CD4-positive, alpha-beta T cell (primary cell): ENCODE data around the gene ARID1B. TPM values are rescaled to one million over a fixed set of nuclear protein-coding genes. Genes with fewer than 3 reads are reported as not detected.

Source experiments
- ATAC-seq: fragments of 200-7000 bp; cut with Tn5 transposase; one replicate; pipeline ENCODE4 v1.10.0; 2022; ENCODE audit warnings: mild to moderate bottlenecking; ENCODE audit not compliant: poor library complexity
- CTCF ChIA-PET: fragments of 350-600 bp; sonication (Branson Sonifier 250); formaldehyde crosslinking; loops from one replicate; lab custom pipeline; 2021; ENCODE audit warnings: antibody characterized with exemption, inconsistent platforms; lab: Charles Lee
- POLR2A ChIA-PET: fragments of 350-600 bp; sonication (Branson Sonifier 250); formaldehyde crosslinking; loops from one replicate; lab custom pipeline; 2021; ENCODE audit warnings: antibody characterized with exemption, inconsistent platforms; lab: Charles Lee
- DNase-seq, 14 experiments: peaks; one replicate each; pipeline ENCODE4 v3.0.0-alpha.2; 2013 to 2020; ENCODE audit warnings: mixed read lengths in 2 of 14
- H3K27ac ChIP-seq, 2 donors: one replicate each; pipeline versions ENCODE4 v1.5.1 to v1.7.0; 2013; ENCODE audit warnings: low read length in 2 of 2, low read depth in 1 of 2, mild to moderate bottlenecking in 1 of 2
- H3K27me3 ChIP-seq, 2 experiments: 1 replicate in 1 of 2; 2 replicates in 1 of 2; pipeline versions ENCODE4 v1.6.1 to v1.7.0; 2013; ENCODE audit warnings: low read length in 2 of 2, control low read depth in 1 of 2, mild to moderate bottlenecking in 1 of 2, moderate library complexity in 1 of 2; ENCODE audit not compliant: insufficient read depth in 2 of 2, control insufficient read depth in 1 of 2
- H3K36me3 ChIP-seq: one replicate; pipeline ENCODE4 v1.6.1; 2013; ENCODE audit warnings: low read length, control low read depth; ENCODE audit not compliant: insufficient read depth
- H3K4me1 ChIP-seq: one replicate; pipeline ENCODE4 v1.6.1; 2013; ENCODE audit warnings: low read length, control low read depth; ENCODE audit not compliant: insufficient read depth
- H3K4me3 ChIP-seq: one replicate; pipeline ENCODE4 v1.5.1; 2013; ENCODE audit warnings: mild to moderate bottlenecking, low read length, moderate library complexity
- H3K9me3 ChIP-seq, 2 experiments: 1 replicate in 1 of 2; 2 replicates in 1 of 2; pipeline versions ENCODE4 v1.6.1 to v1.7.0; 2013; ENCODE audit warnings: low read length in 2 of 2, mild to moderate bottlenecking in 2 of 2, control low read depth in 1 of 2, moderate library complexity in 1 of 2; ENCODE audit not compliant: control insufficient read depth in 1 of 2, insufficient read depth in 1 of 2
- H3K27ac Mint-ChIP-seq: one replicate; pipeline ENCODE4 v1.8.0; 2020; ENCODE audit warnings: mixed read lengths
- H3K27me3 Mint-ChIP-seq: one replicate; pipeline ENCODE4 v1.8.0; 2021; ENCODE audit warnings: mixed read lengths
- H3K36me3 Mint-ChIP-seq: one replicate; pipeline ENCODE4 v1.8.0; 2021; ENCODE audit warnings: low read depth, mixed read lengths
- H3K4me1 Mint-ChIP-seq: one replicate; pipeline ENCODE4 v1.8.0; 2021; ENCODE audit warnings: low read depth, mixed read lengths
- H3K4me3 Mint-ChIP-seq: one replicate; pipeline ENCODE4 v1.8.0; 2020; ENCODE audit warnings: mild to moderate bottlenecking, mixed read lengths
- H3K9me3 Mint-ChIP-seq: one replicate; pipeline ENCODE4 v1.8.0; 2020; ENCODE audit warnings: mixed read lengths
- CTCF ChIP-seq: fragments of 200-600 bp; IDR thresholded peaks from one replicate; pipeline ENCODE4 v1.8.0; 2022; ENCODE audit warnings: antibody characterized with exemption, mild to moderate bottlenecking
- intact Hi-C, 2 experiments: fragments of 100-400 bp; cut with DNase I in 1 of 2; cut with micrococcal nuclease in 1 of 2; formaldehyde crosslinking; loops; one replicate each; pipeline versions ENCODE4 v1.15.1 to v1.9.0; 2023 to 2025; cut with DNase I, micrococcal nuclease
- total RNA-seq, 174 experiments: library from RNA in 2 of 174; stranded (reverse) in 2 of 174; gene quantifications; one replicate each; pipeline ENCODE4 v1.2.3 and lab custom pipeline; 2021 to 2026

ARID1B gene
- total RNA-seq, 2 experiments from 2014 or later: 120 to 125 TPM

GRCh38 chr6:157157258-157157657 is 380.1 kb downstream of the ARID1B start:
- Mint-ChIP-seq H3K4me1 (peaks cover 9% of the 10 kb centered on the region), H3K36me3 (peaks cover 66% of the 10 kb centered on the region), H3K9me3 (no peaks in the 10 kb centered on the region), H3K27me3 (no peaks in the 10 kb centered on the region), H3K4me3 (no peak overlapping the region), H3K27ac (no peak overlapping the region)
- CTCF ChIA-PET: no interaction called here
- intact Hi-C loops: no loop called here
- Histone ChIP-seq H3K4me3 (no peak overlapping the region), H3K36me3 (peaks cover 26% of the 10 kb centered on the region), H3K9me3 (no peaks in the 10 kb centered on the region), H3K27ac (no peak overlapping the region), H3K4me1 (no peaks in the 10 kb centered on the region), H3K27me3 (no peaks in the 10 kb centered on the region)
- POLR2A ChIA-PET: no interaction called here
- DNase-seq: no peak
- no peak for TF ChIP-seq CTCF
- ATAC-seq: no peak

- ChIA-PET POLR2A (no interaction called here), CTCF (no interaction called here)
- DNase-seq: no peak
- Histone ChIP-seq H3K9me3 (no peaks in the 10 kb centered on the region), H3K27ac (no peak overlapping the region), H3K27me3 (no peaks in the 10 kb centered on the region), H3K36me3 (peaks cover 26% of the 10 kb centered on the region), H3K4me3 (no peak overlapping the region), H3K4me1 (no peaks in the 10 kb centered on the region)
- Mint-ChIP-seq H3K27ac (no peak overlapping the region), H3K4me1 (peaks cover 9% of the 10 kb centered on the region), H3K4me3 (no peak overlapping the region), H3K27me3 (no peaks in the 10 kb centered on the region), H3K9me3 (no peaks in the 10 kb centered on the region), H3K36me3 (peaks cover 57% of the 10 kb centered on the region)
- intact Hi-C loops: no loop called here
- no peak for ATAC-seq
- no peak for TF ChIP-seq CTCF
Measured at GRCh38 chr6:157158456-157158855, 381.3 kb downstream of the ARID1B start.

GRCh38 chr6:157158897-157159296 is 381.7 kb downstream of the ARID1B start:
- no peak for TF ChIP-seq CTCF
- POLR2A ChIA-PET: no interaction called here
- Mint-ChIP-seq H3K27me3 (no peaks in the 10 kb centered on the region), H3K27ac (peak overlapping the region; percentile 37), H3K4me3 (no peak overlapping the region), H3K4me1 (peaks cover 7% of the 10 kb centered on the region), H3K36me3 (peaks cover 53% of the 10 kb centered on the region), H3K9me3 (no peaks in the 10 kb centered on the region)
- CTCF ChIA-PET: interaction anchor here (0.6 kb wide), 1 partner anchor 871 kb away, joined by 3 read pairs; no protein-coding TSS in a partner anchor
- no peaks in the 10 kb centered on the region for H3K27me3 ChIP-seq
- H3K4me1 ChIP-seq: no peaks in the 10 kb centered on the region
- no peaks in the 10 kb centered on the region for H3K9me3 ChIP-seq
- DNase-seq (no peak), ATAC-seq (no peak)
- H3K4me3 ChIP-seq: no peak overlapping the region
- no peak overlapping the region for H3K27ac ChIP-seq
- intact Hi-C loops: no loop called here
- peaks cover 25% of the 10 kb centered on the region for H3K36me3 ChIP-seq
